ENCODE results near the gene MMS19.
"Not testable (repeated sequence)": the region's sequence is repeated elsewhere in the genome, so short reads cannot be mapped to it uniquely, and the experiment has no call there.

The MMS19 gene

DNA sequence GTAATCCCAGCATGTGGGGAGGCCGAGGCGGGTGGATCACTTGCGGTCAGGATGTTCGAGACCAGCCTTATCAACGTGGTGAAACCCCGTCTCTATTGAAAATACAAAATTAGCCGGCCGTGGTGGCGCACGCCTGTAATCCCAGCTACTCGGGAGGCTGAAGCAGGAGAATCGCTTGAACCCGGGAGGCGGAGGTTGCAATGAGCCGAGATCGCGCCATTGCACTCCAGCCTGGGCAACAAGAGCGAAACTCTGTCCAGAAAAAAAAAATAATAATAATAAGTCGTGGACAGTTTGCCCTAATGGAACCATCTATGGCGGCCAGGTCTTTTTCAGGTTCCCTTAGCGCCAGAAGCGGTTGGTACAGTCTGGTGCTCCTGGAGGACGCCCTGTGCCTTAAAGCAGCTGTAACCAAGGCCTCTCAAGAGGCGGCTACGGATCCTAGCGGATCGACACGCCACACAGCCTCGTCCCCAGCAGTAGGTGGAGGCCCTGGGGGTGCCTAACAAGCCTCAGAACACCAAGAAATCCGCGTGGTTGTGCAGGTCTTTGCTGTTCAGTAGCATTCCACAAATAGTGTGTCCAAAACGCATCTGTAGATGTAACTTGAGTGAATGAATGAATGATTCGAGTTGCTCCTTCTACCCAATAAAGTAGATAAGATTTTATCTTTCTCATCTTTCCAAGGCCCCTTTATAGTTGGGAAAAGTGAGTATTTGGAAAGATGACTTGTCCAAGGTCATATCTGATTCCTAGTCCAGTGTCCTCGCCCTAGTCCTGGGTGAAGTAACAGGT lies 71.2 kb downstream of the MMS19 start:
- Histone ChIP-seq H3K36me3 (ENCODE audit: control insufficient read depth, insufficient read depth, low read length) (peaks cover 7% of the 10 kb centered on the region), H3K4me3 (replicated peaks; ENCODE audit: low read depth, low read length) (peak overlapping the region; percentile 97), H3K27me3 (replicated peaks; ENCODE audit: control insufficient read depth, insufficient read depth, low read length) (no peaks in the 10 kb centered on the region)
- TF ChIP-seq, protein P1, sequence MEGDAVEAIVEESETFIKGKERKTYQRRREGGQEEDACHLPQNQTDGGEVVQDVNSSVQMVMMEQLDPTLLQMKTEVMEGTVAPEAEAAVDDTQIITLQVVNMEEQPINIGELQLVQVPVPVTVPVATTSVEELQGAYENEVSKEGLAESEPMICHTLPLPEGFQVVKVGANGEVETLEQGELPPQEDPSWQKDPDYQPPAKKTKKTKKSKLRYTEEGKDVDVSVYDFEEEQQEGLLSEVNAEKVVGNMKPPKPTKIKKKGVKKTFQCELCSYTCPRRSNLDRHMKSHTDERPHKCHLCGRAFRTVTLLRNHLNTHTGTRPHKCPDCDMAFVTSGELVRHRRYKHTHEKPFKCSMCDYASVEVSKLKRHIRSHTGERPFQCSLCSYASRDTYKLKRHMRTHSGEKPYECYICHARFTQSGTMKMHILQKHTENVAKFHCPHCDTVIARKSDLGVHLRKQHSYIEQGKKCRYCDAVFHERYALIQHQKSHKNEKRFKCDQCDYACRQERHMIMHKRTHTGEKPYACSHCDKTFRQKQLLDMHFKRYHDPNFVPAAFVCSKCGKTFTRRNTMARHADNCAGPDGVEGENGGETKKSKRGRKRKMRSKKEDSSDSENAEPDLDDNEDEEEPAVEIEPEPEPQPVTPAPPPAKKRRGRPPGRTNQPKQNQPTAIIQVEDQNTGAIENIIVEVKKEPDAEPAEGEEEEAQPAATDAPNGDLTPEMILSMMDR (IDR thresholded peaks at IDR 0.05; ENCODE audit: insufficient read depth, low read length, poor library complexity, severe bottlenecking) = no peak
- no peak for DNase-seq (ENCODE audit: extremely low read depth, insufficient read length)

GRCh38 chr10:97425964-97426775 lies 72.1 kb downstream of the MMS19 start, which contains the start of gene PGAM1:
TSS of gene PGAM1 (plus strand) at chr10:97426191. CDS start at chr10:97426308, 117 bp downstream.
- H3K36me3 ChIP-seq (ENCODE audit: control insufficient read depth, insufficient read depth, low read length) = peaks cover 2% of the 10 kb centered on the region
- DNase-seq (ENCODE audit: extremely low read depth, insufficient read length) = peak; percentile 100
- peak within 1 kb of the TSS; percentile 97 for H3K4me3 ChIP-seq (replicated peaks; ENCODE audit: low read depth, low read length)
- no peaks in the 10 kb centered on the region for H3K27me3 ChIP-seq (replicated peaks; ENCODE audit: control insufficient read depth, insufficient read depth, low read length)
- TF ChIP-seq, protein P1 (IDR thresholded peaks at IDR 0.05; ENCODE audit: insufficient read depth, low read length, poor library complexity, severe bottlenecking) = peak; percentile 89

DNA sequence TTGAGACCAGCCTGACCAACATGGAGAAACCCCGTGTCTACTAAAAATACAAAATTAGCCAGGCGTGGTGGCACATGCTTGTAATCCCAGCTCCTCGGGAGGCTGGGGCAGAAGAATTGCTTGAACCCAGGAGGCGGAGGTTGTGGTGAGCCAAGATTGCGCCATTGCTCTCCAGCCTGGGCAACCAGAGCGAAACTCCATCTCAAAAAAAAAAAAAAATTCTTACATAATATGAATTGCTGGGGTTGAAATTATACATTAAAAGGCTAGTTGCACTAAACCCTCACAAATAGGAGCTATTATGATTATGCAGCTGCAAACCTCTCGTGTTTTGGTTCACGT lies 74.5 kb downstream of the MMS19 start:
- H3K4me3 ChIP-seq (replicated peaks; ENCODE audit: low read depth, low read length); DNase-seq (ENCODE audit: extremely low read depth, insufficient read length); H3K27me3 ChIP-seq (replicated peaks; ENCODE audit: control insufficient read depth, insufficient read depth, low read length); H3K36me3 ChIP-seq (ENCODE audit: control insufficient read depth, insufficient read depth, low read length): not testable (repeated sequence)

- TF ChIP-seq, protein P1 (IDR thresholded peaks at IDR 0.05; ENCODE audit: insufficient read depth, low read length, poor library complexity, severe bottlenecking) = no peak
Measured at GRCh38 chr10:97416565-97416964, 81.7 kb downstream of the MMS19 start.

DNA sequence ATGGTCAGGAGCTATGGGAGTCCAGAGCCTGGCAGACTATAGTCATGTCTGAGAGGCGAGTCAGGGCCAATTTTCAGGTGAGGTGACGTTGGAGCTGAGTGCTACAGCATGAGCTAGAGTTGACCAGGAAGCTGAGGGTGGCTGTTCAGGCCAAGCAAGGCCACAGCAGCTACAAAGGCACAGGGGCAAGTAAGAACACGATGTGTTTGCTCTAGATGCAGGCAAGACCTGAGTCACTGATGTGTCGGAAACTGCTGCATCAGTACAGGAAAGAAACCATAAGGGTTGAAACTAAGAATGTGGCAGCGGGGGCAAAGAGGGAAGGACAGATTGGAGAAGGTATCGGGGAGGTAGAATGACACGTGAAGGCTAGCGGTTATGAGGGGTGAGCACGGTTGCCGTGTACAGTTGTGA lies 85.3 kb downstream of the MMS19 start:
- H3K4me3 ChIP-seq (replicated peaks; ENCODE audit: low read depth, low read length) = no peak overlapping the region
- no peaks in the 10 kb centered on the region for H3K27me3 ChIP-seq (replicated peaks; ENCODE audit: control insufficient read depth, insufficient read depth, low read length)
- DNase-seq (ENCODE audit: extremely low read depth, insufficient read length) = no peak
- H3K36me3 ChIP-seq (ENCODE audit: control insufficient read depth, insufficient read depth, low read length) = no peaks in the 10 kb centered on the region
- TF ChIP-seq, protein P1 (IDR thresholded peaks at IDR 0.05; ENCODE audit: insufficient read depth, low read length, poor library complexity, severe bottlenecking) = no peak

More at GRCh38 chr10:97416565-97416964, 81.7 kb downstream of the MMS19 start:
- Histone ChIP-seq H3K4me3 (replicated peaks; ENCODE audit: low read depth, low read length) (no peak overlapping the region), H3K27me3 (replicated peaks; ENCODE audit: control insufficient read depth, insufficient read depth, low read length) (no peaks in the 10 kb centered on the region), H3K36me3 (ENCODE audit: control insufficient read depth, insufficient read depth, low read length) (no peaks in the 10 kb centered on the region)
- no peak for DNase-seq (ENCODE audit: extremely low read depth, insufficient read length)

- Histone ChIP-seq H3K27me3 (replicated peaks; ENCODE audit: control insufficient read depth, insufficient read depth, low read length) (no peaks in the 10 kb centered on the region), H3K36me3 (ENCODE audit: control insufficient read depth, insufficient read depth, low read length) (no peaks in the 10 kb centered on the region), H3K4me3 (replicated peaks; ENCODE audit: low read depth, low read length) (no peak overlapping the region)
- DNase-seq (ENCODE audit: extremely low read depth, insufficient read length) = no peak
- TF ChIP-seq, protein P1 (IDR thresholded peaks at IDR 0.05; ENCODE audit: insufficient read depth, low read length, poor library complexity, severe bottlenecking) = no peak
Measured at GRCh38 chr10:97411406-97411805, 86.8 kb downstream of the MMS19 start.

All from GM06990 (cell line).